ENCODE measurements around the gene PCBP3.

The PCBP3 gene

DNA sequence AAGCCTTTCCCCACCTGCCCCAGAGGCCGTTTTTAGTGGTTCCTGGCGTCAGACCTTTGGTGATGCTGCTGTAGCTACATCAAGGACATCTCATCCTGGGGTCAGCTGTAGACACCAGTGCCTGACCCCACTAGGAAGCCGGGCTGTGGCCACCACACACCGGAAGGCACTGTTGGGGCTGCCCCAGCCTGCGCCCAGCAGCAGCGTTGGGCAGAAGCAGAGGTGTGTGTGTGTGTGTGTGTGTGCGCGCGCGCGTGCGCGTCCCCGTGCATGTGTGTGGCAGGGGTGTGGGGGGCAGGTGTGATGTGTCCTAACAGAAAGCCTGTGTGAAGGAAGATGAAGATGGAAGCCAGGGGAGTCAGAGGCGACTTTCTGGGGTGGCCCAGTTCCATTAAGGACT, 276.1 kb downstream of the PCBP3 start:
- DNase-seq = no peak

DNA sequence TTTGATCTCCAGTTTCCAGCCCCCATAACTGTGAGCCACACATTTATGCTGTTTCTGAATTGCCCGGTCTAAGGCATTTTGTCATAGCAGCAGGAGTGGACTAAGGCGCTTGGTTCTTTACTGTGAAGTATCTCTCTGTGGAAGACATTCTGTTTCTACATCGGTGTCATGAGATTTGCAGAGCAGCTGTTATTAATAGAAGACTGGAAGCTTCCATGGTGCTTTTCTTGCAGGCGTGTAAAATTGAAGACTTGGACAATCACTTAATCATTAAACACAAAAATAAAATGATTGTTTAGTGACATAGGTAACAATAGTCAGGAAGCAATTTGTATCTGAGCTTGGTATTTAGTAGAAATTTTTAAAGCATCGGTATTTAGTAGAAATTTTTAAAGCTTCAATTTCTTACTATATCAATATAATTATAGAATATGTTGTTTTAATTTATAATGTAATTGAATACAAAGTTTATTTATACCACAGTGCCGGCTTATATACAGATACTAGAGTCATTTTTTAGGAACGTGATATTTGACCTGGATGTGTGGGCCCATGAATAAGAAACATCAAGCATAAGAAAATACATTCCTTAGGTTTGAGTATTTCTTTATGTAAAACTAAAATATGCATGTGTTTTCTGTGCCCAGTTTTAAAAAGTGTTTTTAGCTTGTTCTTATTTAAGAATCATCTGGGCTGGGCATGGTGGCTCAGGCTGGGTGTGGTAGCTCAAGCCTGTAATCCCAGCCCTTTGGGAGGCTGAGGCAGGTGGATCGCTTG, 277.5 kb downstream of the PCBP3 start:
- DNase-seq = no peak

DNA sequence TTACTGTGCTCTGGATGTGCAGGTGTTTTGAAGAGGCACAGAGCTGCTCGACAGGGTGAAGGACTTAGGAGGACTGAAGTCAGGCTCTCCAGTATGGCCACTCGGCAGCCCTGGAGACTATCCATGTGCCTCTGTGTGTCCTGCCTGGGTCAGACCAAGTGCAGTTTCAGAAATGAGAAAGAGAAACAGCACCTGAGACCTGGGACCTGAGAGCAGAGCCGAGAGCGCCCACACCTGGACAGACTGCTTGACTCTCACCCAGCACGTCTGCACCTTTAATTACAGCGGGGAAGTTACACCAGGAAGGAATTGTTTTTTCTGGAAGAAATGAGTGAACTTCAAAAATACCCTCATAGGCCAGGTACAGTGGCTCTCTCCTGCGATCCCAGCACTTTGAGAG, 278.4 kb downstream of the PCBP3 start:
- DNase-seq = no peak

DNA sequence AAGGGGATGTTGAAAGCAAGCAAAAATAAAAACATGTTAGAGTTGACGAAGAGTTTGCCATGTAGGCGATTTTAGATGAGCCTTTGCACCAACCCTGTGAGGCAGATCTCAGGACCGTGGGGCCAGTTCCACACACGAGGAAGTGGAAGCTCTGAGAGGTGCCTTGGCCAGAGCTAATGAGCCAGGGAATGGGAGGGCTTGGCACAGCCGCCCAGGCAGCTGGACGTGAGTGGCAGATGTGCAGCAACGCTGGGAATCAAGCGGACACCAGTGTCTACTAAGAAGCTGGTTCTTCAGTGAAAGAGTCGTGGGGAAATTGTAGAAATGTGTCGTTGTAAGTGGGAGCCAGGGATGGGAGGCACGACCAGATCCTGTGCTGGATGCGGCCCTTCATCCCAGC, 279.1 kb downstream of the PCBP3 start:
- DNase-seq = no peak

DNA sequence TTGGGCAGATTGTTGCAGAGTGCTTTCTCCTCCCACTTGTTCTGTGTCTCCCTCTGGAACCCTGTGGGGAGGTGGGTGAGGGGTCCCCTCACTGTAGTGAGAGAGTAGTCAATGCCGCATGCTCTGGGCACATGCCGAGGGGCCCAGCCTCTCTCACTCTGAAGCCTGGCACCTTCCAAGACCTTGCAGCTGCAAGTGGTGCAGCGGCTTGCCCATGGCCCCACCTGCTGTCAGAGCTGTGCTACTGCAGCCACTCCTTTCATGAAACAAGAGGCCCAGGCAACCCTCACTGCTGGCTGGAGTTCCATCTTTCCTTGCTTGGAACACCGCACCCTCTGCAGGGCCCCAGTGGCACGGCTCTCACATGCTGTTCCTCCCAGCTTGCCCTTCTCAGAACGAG, 279.6 kb downstream of the PCBP3 start:
- DNase-seq = no peak

DNA sequence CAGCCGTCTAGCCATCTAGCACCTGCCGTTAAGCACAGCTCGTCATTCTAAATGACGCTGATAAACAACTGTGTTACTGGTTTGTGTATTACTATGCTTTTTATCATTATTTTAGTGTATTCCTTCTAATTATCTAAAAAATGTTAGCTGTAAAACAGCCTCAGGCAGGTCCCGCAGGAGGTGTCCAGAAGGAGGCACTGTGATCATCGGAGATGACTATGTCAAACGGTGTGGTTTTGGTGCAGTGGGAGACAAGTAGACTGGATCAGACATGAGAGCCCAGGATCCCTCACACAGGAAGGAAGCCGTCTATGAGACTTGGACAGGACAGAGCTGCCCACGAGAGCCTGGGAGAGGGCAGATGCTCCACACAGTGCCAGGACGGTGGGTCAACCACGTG, 282.8 kb downstream of the PCBP3 start:
- no peak for DNase-seq

DNA sequence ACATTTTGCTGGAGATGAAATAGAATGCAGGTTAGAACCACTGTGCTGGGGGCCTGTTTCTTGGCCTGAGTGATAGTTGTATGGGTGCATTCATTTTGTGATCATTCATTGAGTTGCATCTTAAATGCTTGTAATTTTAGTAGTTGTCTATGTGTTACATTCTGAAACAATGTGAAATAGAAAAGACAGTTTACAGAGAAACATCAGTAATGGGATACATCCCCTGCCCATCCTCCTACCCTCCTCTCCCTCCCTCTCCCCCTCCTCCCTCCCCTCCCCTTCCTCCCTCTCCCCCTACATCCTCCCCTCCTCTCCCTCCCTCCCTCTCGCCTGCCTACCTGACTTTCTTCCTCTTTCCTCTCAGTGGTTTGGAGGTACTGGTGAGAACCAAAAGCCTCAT, 283.5 kb downstream of the PCBP3 start:
- no peak for DNase-seq

DNA sequence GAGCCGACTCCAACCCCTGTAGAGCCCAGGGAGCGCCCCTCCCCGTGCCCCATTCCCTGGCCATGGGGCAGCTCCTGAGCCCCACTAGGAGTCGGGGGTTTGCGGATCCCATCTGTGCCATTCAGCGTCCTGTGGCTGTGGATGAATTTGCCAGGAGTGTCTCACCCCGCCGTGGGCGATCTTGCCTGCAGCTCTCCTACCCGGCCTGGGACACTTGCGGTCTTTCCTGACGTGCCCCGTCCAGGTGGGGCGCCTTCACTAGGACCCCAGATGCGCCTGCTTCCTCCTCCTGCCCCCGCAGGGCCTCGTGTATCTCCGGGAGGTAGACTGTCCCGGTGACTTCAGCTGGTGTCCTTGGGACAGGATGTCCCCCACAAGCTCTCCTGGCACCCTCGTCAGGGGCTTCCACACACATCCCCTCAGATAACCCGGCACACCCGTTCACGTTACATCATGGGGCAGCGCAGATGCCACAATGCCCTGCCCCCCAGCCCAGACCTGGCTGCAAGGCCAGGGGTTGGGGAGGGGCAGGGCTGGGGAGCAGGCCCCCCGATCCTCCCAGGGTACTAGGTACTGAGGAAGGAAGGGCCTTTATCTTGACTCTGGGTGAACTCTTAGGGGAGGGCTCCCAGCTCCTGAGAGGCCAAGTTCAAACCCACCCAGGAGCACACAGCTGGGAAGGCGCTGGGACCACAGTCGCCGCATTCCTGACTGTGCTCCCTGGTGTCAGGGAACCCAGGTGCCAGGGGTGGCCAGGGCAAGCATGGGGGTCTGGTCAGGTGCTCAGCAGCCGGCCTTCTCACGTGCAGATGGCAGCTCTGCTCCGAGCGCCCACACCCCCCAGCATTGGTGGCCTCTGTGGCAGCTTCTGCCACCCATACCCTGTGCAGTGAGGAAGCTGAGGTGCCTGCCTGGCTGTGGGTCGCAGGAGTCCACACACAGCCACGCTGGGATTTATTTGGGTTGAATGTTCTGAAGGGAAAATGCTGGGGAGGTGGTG, 284.6 kb downstream of the PCBP3 start:
- DNase-seq = no peak

DNA sequence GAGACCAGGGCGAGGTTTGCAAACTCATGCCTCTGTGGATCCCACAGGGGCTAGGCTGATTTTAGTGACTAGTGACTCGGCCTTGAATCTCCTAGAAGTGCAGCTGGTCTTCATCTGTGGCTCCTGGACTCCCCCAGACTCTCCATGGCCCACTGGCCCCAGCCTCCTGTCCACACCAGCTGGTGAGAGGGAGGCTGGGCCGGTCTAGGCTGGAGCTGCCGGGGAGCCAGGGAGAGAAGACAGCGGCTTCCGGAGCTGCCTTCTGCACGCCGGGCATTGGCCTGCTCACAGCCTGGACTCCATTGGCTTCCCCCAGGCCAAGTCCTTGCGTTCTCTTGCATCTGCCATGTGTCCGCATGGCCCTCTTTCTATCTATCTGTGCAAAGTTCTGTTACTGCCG, 285.9 kb downstream of the PCBP3 start:
- DNase-seq = no peak

DNA sequence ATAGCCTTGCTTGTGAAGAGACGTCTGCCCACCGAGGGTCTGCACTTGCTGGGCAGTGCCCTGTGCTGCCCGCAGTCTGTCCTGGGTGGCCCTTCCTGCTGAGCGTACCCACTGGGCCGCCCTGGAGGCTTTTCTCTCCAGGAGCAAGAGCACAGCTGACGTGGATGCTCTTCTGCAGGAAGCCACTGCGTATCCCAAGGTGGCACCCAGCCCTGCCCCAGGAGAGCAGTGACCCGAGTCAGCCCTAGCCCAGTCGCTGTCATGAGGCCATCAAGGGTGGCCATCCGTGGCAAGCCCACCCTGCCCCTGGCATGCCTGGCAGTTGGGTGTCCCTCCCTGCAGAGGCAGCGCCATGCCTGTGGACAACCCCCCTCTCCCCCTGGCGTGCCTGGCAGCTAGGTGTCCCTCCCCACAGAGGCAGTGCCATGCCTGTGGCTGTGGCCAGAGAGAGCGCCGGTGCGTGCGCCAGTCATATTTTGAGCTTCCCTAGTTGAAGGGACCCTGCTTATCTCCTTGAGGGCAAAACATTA, 286.8 kb downstream of the PCBP3 start:
- DNase-seq = no peak

DNA sequence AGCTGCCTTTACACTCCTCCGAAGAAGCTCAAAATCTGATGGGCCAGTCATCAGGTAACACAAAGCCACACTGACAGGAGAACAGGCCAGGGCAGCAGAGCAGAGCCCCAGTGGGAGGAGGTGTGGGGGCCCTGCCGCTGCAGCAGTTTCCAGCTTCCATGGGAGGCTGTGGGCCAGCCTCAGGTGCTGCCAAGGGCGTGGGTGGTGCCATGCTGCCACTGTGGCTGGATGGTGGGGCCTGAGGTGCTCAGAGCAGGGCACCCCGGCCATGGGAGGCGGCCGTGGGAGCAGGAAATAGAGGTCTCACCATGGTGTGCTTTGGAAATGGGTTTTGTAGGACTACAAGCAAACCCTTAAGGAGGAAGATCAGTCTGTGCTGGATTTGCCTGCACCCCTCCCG, 287.3 kb downstream of the PCBP3 start:
- no peak for DNase-seq

DNA sequence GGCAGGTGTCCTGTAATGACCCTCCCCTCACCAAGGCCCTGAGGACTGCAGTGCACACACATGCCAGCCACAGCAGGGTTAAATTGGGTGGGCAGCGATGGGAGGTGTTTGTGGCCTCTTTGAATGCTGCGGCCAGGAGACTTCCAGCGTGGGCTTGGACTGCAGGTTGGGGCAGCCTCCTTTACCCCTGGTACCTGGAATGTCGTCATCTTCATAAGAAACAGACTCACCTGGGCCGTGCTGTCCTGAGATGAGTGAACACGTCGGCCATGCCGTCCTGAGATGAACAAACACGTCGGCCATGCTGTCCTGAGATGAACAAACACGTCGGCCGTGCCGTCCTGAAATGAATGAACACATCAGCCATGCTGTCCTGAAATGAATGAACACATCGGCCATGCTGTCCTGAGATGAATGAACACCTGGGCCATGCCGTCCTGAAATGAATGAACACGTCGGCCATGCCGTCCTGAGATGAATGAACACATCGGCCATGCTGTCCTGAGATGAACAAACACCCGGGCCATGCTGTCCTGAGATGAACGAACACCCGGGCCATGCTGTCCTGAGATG, 288.0 kb downstream of the PCBP3 start:
- DNase-seq = no peak

DNA sequence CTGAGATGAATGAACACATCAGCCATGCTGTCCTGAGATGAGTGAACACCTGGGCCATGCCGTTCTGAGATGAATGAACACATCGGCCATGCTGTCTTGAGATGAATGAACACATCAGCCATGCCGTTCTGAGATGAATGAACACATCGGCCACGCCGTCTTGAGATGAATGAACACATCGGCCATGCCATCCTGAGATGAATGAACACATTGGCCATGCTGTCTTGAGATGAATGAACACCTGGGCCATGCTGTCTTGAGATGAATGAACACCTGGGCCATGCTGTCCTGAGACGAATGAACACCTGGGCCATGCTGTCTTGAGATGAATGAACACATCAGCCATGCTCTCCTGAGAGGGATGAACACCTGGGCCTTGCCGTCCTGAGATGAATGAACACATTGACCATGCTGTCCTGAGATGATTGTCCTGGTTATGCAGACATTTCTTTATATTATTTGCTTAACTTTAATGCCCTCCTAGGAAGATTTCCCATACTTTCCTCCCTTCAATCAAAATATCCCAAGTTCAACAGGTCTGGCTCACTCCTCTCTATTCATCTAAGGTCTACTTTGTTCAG, 289.5 kb downstream of the PCBP3 start:
- DNase-seq = no peak

DNA sequence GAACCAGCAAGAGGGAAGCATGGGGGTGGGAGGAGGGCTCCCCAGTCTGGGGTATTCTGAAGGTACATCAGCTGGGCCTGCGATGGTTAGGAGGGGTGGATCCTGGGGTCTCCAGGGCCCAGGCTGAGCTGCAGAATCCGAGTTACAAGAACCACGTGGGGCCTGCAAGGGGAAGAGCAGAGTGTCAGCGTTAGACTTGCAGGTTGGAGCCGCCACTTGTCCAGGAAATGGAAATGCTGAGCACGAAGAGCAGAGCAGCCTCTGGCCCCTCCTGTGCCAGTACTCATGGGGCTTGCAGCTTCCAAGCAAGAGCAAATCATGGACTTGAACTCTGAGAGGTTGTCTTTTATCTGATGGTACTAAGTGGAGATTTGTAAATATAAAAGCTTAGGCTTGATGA, 290.6 kb downstream of the PCBP3 start:
- no peak for DNase-seq

DNA sequence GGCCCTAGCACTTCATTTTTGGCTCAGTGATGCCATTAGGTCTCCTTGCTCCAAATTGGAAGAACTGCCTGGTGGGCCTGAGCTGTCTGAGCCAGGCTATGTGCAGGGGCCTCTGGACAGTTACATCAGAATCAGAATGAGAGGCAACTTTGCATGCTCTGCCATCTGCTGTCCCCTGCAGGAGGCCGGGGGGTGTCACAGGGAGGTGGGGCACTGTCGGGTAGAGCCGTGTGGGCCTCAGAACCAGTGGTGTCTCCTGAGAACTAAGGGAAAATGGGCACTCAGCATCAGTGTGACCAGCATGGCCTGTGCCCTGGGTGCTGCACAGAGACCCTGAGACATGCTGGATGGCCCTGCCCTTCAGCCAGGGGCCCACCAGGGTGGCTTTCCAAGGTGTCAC, 291.0 kb downstream of the PCBP3 start:
- DNase-seq = no peak

DNA sequence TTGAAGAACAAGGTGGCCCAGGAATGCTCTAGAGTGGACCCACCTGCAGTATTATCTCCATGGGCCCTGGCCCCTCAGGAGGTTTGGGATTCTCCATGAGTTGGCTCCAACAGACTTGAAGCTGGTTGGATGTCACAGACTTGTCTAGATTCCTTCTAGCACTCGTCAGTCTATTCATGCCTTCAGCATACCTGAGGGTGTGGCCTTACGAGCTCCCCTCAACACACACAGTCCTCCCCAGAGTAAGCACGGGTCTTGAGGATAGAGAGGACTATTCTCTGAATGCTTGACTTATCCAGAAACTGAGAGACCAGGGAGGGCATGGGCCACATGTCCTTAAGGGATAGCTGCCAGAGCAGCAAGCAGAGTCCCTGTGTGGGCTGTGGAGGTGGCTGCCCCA, 292.1 kb downstream of the PCBP3 start:
- DNase-seq = no peak

DNA sequence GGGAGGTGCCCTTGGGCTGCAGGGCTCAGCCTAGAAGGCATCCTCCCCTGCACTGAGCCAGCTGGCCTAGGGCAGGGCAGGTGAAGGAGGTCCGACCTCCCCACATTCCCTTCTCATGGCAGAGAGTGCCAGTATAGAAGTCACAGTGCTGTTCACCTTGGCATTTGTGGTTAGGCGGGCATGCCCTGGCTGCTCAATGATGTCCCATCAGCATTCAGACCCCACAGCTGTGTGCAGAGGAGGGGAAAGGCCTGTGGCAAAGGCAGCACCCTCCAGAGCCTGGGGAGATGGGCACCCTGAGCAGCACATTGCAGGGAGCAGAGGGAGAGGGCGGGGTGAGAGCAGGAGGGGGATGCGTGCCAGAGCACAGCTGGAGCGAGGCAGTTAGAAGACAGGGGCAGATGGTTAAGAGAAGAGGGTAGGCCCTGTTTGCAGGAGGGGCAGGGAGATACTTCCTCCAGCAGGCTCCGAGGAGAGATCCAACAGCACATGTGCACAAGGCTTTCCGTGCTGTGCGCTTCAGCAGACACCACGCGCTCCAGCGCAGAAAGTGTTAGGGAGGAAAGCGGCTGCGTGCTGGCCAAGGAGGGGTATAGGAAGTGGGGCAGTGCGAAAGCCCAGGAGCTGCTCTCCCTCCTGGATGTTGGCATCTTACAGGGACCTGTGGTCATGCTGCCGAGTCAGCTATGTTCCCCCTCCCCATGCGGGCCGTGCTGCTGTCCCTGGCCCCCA, 294.4 kb downstream of the PCBP3 start:
- no peak for DNase-seq

DNA sequence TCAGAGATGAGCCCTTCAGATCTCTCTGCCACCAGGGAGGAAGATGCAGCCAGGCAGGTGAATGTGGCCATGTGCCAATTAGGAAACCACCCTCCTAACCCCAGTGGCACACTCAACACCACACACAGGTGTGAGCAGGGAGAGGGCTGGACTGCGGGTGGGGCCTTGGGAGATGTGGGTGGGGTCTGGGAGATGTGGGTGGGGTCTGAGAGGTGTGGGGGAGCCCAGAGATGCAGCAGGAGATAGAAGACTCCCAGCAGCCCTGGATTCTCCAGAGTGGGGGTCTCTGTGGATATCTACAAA, 294.9 kb downstream of the PCBP3 start:
- DNase-seq = no peak

DNA sequence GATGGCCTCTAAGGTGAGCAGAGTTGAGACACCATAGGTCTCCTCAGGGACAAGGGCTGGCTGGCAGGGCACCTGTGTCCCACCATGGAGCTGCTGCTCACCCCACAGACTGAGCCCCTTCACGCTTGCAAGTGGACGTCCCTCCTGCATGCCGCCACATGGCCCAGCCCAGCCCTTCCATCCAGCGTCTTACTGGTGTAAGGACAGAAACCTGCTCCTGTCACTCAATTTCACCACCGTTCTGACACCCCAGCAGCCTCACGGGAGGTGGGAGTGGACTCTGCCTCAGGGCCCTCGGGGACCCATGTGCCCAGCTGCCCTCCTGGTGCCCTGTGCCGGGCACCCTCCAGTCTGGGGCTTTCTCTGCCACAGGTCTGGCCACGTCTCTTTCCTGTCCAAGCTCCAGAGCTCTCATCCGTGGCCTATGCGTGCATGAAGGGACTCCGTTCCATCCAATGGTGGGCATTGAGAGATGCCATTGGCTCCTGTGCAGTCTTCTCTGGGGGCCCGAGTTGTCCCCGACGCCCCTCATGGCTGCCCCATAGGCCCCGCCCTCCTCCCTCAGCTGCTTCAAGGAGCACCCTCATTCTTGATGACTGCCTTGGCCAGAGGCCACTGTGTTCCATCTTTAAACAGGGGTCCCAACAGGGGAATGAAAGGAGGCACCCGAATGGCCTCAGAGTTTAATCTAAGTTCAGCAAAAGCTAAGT, 295.4 kb downstream of the PCBP3 start:
- no peak for DNase-seq

DNA sequence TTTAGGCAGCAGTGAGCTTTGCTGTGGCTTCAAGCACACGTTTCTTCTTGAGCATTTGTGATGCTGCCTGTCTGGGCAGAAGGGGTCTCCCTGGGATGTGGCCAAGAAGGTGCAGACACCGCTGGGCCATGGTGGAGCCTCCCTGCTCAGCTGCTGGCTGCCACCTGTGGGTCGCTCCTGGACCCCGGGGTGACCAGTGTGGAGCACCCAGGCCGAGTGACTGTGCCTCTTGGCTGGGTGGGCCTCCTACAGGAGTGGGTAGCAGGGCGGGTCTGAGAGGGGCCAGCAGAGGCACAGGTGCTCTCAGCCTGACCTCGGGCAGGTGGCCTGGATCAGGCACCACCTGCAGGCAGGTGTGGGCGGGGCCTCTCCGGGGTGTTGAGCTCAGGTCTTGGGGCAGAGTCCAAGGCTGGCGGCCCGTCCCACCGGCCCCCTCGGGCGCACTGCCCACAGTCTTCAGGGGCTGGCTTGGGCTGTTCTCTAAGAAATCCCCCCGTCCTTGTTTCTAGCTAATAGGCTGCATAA, 296.1 kb downstream of the PCBP3 start:
- DNase-seq = no peak

DNA sequence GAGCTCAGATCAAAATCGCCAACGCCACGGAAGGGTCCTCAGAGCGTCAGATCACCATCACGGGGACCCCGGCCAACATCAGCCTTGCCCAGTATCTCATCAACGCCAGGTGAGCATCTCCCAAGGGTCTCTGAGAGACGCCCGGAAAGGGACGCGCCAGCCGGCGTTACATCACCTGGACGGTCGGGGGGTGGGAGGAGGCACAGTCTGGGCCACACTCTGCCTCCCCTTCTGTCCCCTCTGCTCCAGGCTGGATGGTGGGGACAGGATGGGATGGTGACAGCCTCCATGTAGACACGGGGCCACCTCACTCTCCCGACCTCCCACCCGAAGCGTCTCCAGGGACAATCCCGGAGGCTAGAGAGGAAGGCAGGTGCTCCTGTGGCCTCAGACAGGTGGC, 296.6 kb downstream of the PCBP3 start:
- DNase-seq = no peak
